HAP-1 (cell line): Measurements from ENCODE around the gene IL2RG.

ENCODE experiments used
- DNase-seq, 2 experiments: peaks; one replicate each; pipeline ENCODE4 v3.0.0-alpha.2; 2016 to 2020; ENCODE audit warnings: low spot score in 2 of 2
- H3K27me3 ChIP-seq: fragments of 250-450 bp; sonication (Bioruptor Pico); 2 replicates; pipeline ENCODE4 v1.5.1; 2020; ENCODE audit warnings: low read depth, mild to moderate bottlenecking, moderate library complexity
- H3K36me3 ChIP-seq: fragments of 250-450 bp; sonication (Bioruptor Pico); replicated peaks from 2 replicates; pipeline ENCODE4 v1.5.1; 2020; ENCODE audit warnings: mild to moderate bottlenecking
- H3K4me1 ChIP-seq: fragments of 250-450 bp; sonication (Bioruptor Pico); 2 replicates; pipeline ENCODE4 v1.5.1; 2020; ENCODE audit warnings: mild to moderate bottlenecking
- H3K4me3 ChIP-seq: fragments of 250-450 bp; sonication (Bioruptor Pico); 2 replicates; pipeline ENCODE4 v1.5.1; 2020; ENCODE audit warnings: mild to moderate bottlenecking, moderate library complexity
- H3K9me3 ChIP-seq: fragments of 250-450 bp; sonication (Bioruptor Pico); 2 replicates; pipeline ENCODE4 v1.5.1; 2020; ENCODE audit warnings: mild to moderate bottlenecking, moderate library complexity
- in situ Hi-C: fragments of 300-500 bp; cut with MboI; formaldehyde crosslinking; loops from 3 replicates; pipeline ENCODE4 v1.14.3; 2020; ENCODE audit warnings: low sequenced_read_pairs, inconsistent platforms, mixed read lengths

Gene IL2RG

GRCh38 chrX:71111141-71111843 is at the start of gene IL2RG:
TSS of gene IL2RG (minus strand) at chrX:71111577. CDS start at chrX:71111539, 38 bp downstream.
- no peaks in the 10 kb centered on the region for H3K36me3 ChIP-seq
- no peaks in the 10 kb centered on the region for H3K27me3 ChIP-seq
- H3K4me3 ChIP-seq = no peak within 1 kb of the TSS
- no peaks in the 10 kb centered on the region for H3K4me1 ChIP-seq
- in situ Hi-C loops = no loop called here
- DNase-seq = no peak
- H3K9me3 ChIP-seq = no peaks in the 10 kb centered on the region

GRCh38 chrX:71160475-71160874 is 49.1 kb upstream of the IL2RG start:
- Histone ChIP-seq H3K36me3 (no peaks in the 10 kb centered on the region), H3K4me1 (no peaks in the 10 kb centered on the region), H3K9me3 (no peaks in the 10 kb centered on the region), H3K27me3 (no peaks in the 10 kb centered on the region), H3K4me3 (no peak overlapping the region)
- in situ Hi-C loops = no loop called here
- no peak for DNase-seq

GRCh38 chrX:71159335-71159734 is 48.0 kb upstream of the IL2RG start:
- no peaks in the 10 kb centered on the region for H3K9me3 ChIP-seq
- H3K27me3 ChIP-seq = no peaks in the 10 kb centered on the region
- in situ Hi-C loops = no loop called here

GRCh38 chrX:71158603-71159002 is 47.2 kb upstream of the IL2RG start:
- H3K27me3 ChIP-seq = no peaks in the 10 kb centered on the region
- H3K4me1 ChIP-seq = no peaks in the 10 kb centered on the region
- in situ Hi-C loops = no loop called here
- H3K36me3 ChIP-seq = no peaks in the 10 kb centered on the region
- no peak for DNase-seq
- no peak overlapping the region for H3K4me3 ChIP-seq
- no peaks in the 10 kb centered on the region for H3K9me3 ChIP-seq

More at GRCh38 chrX:71159335-71159734, 48.0 kb upstream of the IL2RG start:
- no peak for DNase-seq
- no peaks in the 10 kb centered on the region for H3K4me1 ChIP-seq
- H3K36me3 ChIP-seq = no peaks in the 10 kb centered on the region
- no peak overlapping the region for H3K4me3 ChIP-seq

- DNase-seq = no peak
- in situ Hi-C loops = no loop called here
- Histone ChIP-seq H3K4me1 (no peaks in the 10 kb centered on the region), H3K27me3 (no peaks in the 10 kb centered on the region), H3K4me3 (no peak overlapping the region), H3K36me3 (no peaks in the 10 kb centered on the region), H3K9me3 (no peaks in the 10 kb centered on the region)
Measured at GRCh38 chrX:71154641-71155040, 43.3 kb upstream of the IL2RG start.

- Histone ChIP-seq H3K9me3 (no peaks in the 10 kb centered on the region), H3K4me3 (no peak overlapping the region), H3K27me3 (no peaks in the 10 kb centered on the region), H3K36me3 (no peaks in the 10 kb centered on the region), H3K4me1 (no peaks in the 10 kb centered on the region)
- no peak for DNase-seq
- in situ Hi-C loops = no loop called here
Measured at GRCh38 chrX:71154196-71154595, 42.8 kb upstream of the IL2RG start.

GRCh38 chrX:71151366-71151765 is 40.0 kb upstream of the IL2RG start:
- Histone ChIP-seq H3K36me3 (no peaks in the 10 kb centered on the region), H3K27me3 (no peaks in the 10 kb centered on the region), H3K9me3 (no peaks in the 10 kb centered on the region), H3K4me3 (no peak overlapping the region), H3K4me1 (no peaks in the 10 kb centered on the region)
- DNase-seq = no peak
- in situ Hi-C loops = no loop called here

- in situ Hi-C loops = no loop called here
- no peaks in the 10 kb centered on the region for H3K4me1 ChIP-seq
- DNase-seq = no peak
- peaks cover 7% of the 10 kb centered on the region for H3K36me3 ChIP-seq
- H3K9me3 ChIP-seq = no peaks in the 10 kb centered on the region
- no peak overlapping the region for H3K4me3 ChIP-seq
- no peaks in the 10 kb centered on the region for H3K27me3 ChIP-seq
Measured at GRCh38 chrX:71148278-71148663, 36.9 kb upstream of the IL2RG start.

GRCh38 chrX:71147496-71148277 is 36.3 kb upstream of the IL2RG start:
- H3K4me1 ChIP-seq = no peaks in the 10 kb centered on the region
- DNase-seq = no peak
- H3K9me3 ChIP-seq = no peaks in the 10 kb centered on the region
- peaks cover 13% of the 10 kb centered on the region for H3K36me3 ChIP-seq
- no peaks in the 10 kb centered on the region for H3K27me3 ChIP-seq
- no peak overlapping the region for H3K4me3 ChIP-seq
- in situ Hi-C loops = no loop called here

GRCh38 chrX:71144651-71145050 is 33.3 kb upstream of the IL2RG start, which contains the start of gene NLGN3:
TSS of gene NLGN3 (plus strand) at chrX:71144841. CDS start at chrX:71147750, 2,909 bp downstream.
- in situ Hi-C loops = no loop called here
- Histone ChIP-seq H3K4me3 (no peak within 1 kb of the TSS), H3K36me3 (peaks cover 34% of the 10 kb centered on the region), H3K4me1 (no peaks in the 10 kb centered on the region), H3K27me3 (no peaks in the 10 kb centered on the region), H3K9me3 (no peaks in the 10 kb centered on the region)
- DNase-seq = no peak

GRCh38 chrX:71143508-71143907 is 32.1 kb upstream of the IL2RG start:
- Histone ChIP-seq H3K9me3 (no peaks in the 10 kb centered on the region), H3K4me1 (no peaks in the 10 kb centered on the region), H3K36me3 (peaks cover 45% of the 10 kb centered on the region), H3K4me3 (no peak overlapping the region), H3K27me3 (no peaks in the 10 kb centered on the region)
- no peak for DNase-seq
- in situ Hi-C loops = no loop called here

- Histone ChIP-seq H3K4me1 (no peaks in the 10 kb centered on the region), H3K27me3 (no peaks in the 10 kb centered on the region), H3K4me3 (no peak overlapping the region), H3K9me3 (no peaks in the 10 kb centered on the region), H3K36me3 (peaks cover 75% of the 10 kb centered on the region)
- DNase-seq = no peak
- in situ Hi-C loops = no loop called here
Measured at GRCh38 chrX:71140440-71140839, 29.1 kb upstream of the IL2RG start.

- peaks cover 91% of the 10 kb centered on the region for H3K36me3 ChIP-seq
- no peak for DNase-seq
Measured at GRCh38 chrX:71131510-71131909, 20.1 kb upstream of the IL2RG start.

More at GRCh38 chrX:71131510-71131909, 20.1 kb upstream of the IL2RG start:
- Histone ChIP-seq H3K4me3 (no peak overlapping the region), H3K4me1 (no peaks in the 10 kb centered on the region), H3K9me3 (no peaks in the 10 kb centered on the region), H3K27me3 (no peaks in the 10 kb centered on the region)
- in situ Hi-C loops = no loop called here
